ENCODE measurements around the gene PEPD. TPM values are rescaled to one million over a fixed set of nuclear protein-coding genes. Genes with fewer than 3 reads are reported as not detected.

PEPD gene
- total and polyA plus RNA-seq, 4 donors: 37.3 to 211 (median 117) TPM

- Histone ChIP-seq H3K9ac (ENCODE audit: low read depth in 1 of 2, low read length in 2 of 2) (no peak overlapping the region), H3K4me1 (ENCODE audit: control insufficient read depth in 4 of 4, insufficient read depth in 4 of 4, low read length in 3 of 4) (no peaks in the 10 kb centered on the region), H3K9me3 (ENCODE audit: control insufficient read depth in 4 of 4, low read length in 3 of 4) (no peaks in the 10 kb centered on the region), H3K4me3 (ENCODE audit: low read depth in 1 of 3, low read length in 3 of 3) (no peak overlapping the region), H3K36me3 (ENCODE audit: control insufficient read depth in 4 of 4, insufficient read depth in 3 of 4, low read depth in 1 of 4, low read length in 3 of 4) (no peaks in the 10 kb centered on the region), H3K27ac (ENCODE audit: low read depth in 1 of 2, low read length in 2 of 2) (no peak overlapping the region), H3K27me3 (ENCODE audit: control insufficient read depth in 4 of 4, insufficient read depth in 4 of 4, low read length in 3 of 4) (no peaks in the 10 kb centered on the region)
- no peak for TF ChIP-seq NR2F2 (IDR thresholded peaks at IDR 0.05)
- no peak for TF ChIP-seq HNF4A (conservative IDR thresholded peaks at IDR 0.05)
- TF ChIP-seq JUND (IDR thresholded peaks at IDR 0.05): no peak
- no peak for TF ChIP-seq MAX (IDR thresholded peaks at IDR 0.05)
- TF ChIP-seq, protein P1, sequence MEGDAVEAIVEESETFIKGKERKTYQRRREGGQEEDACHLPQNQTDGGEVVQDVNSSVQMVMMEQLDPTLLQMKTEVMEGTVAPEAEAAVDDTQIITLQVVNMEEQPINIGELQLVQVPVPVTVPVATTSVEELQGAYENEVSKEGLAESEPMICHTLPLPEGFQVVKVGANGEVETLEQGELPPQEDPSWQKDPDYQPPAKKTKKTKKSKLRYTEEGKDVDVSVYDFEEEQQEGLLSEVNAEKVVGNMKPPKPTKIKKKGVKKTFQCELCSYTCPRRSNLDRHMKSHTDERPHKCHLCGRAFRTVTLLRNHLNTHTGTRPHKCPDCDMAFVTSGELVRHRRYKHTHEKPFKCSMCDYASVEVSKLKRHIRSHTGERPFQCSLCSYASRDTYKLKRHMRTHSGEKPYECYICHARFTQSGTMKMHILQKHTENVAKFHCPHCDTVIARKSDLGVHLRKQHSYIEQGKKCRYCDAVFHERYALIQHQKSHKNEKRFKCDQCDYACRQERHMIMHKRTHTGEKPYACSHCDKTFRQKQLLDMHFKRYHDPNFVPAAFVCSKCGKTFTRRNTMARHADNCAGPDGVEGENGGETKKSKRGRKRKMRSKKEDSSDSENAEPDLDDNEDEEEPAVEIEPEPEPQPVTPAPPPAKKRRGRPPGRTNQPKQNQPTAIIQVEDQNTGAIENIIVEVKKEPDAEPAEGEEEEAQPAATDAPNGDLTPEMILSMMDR (IDR thresholded peaks at IDR 0.05; ENCODE audit: low read depth, low read length, missing input control): no peak
- WGBS: 87% methylated on average over 17 of the region's 17 CpGs
- no peak for DNase-seq (ENCODE audit: low spot score)
Observed at GRCh38 chr19:33553530-33554310, 32.1 kb upstream of the PEPD start.

DNA sequence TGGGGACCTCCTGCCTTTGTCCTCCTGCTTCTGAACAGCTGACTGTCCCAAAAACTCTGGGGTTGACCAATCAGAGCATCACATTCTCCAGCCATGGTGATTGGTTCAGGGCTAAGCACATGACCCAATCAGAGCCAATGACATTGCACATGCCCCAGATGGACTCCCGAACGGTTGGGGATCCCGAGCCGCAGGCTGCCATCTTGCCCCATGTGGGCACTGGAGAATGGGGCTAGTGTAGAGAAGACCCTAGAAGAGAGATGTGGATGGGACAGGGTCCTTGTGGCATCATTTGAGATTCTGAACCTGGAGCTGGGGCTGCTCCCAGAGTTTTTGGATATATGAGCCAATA lies 31.3 kb upstream of the PEPD start:
- H3K27ac ChIP-seq (ENCODE audit: low read depth in 1 of 2, low read length in 2 of 2): no peak overlapping the region
- TF ChIP-seq REST (IDR thresholded peaks at IDR 0.05) (no peak), GABPA (IDR thresholded peaks at IDR 0.05 in 1 of 2, conservative IDR thresholded peaks at IDR 0.05 in 1 of 2) (no peak), NR2F2 (IDR thresholded peaks at IDR 0.05) (no peak), MAX (IDR thresholded peaks at IDR 0.05) (no peak), JUND (IDR thresholded peaks at IDR 0.05) (no peak), HNF4G (IDR thresholded peaks at IDR 0.05) (no peak), SP1 (IDR thresholded peaks at IDR 0.05) (no peak), RXRA (IDR thresholded peaks at IDR 0.05) (no peak), ZBTB33 (IDR thresholded peaks at IDR 0.05) (no peak), EGR1 (IDR thresholded peaks at IDR 0.05; ENCODE audit: low read depth in 2 of 2) (no peak), HNF4A (conservative IDR thresholded peaks at IDR 0.05) (no peak), YY1 (IDR thresholded peaks at IDR 0.05) (no peak)
- TF ChIP-seq, protein P1 (IDR thresholded peaks at IDR 0.05; ENCODE audit: low read depth, low read length, missing input control): no peak
- no peaks in the 10 kb centered on the region for H3K9me3 ChIP-seq (ENCODE audit: control insufficient read depth in 4 of 4, low read length in 3 of 4)
- DNase-seq (ENCODE audit: low spot score): no peak
- WGBS: 95% methylated on average over 4 of the region's 4 CpGs
- H3K4me3 ChIP-seq (ENCODE audit: low read depth in 1 of 3, low read length in 3 of 3): no peak overlapping the region
- H3K9ac ChIP-seq (ENCODE audit: low read depth in 1 of 2, low read length in 2 of 2): no peak overlapping the region
- H3K4me1 ChIP-seq (ENCODE audit: control insufficient read depth in 4 of 4, insufficient read depth in 4 of 4, low read length in 3 of 4): no peaks in the 10 kb centered on the region
- no peaks in the 10 kb centered on the region for H3K36me3 ChIP-seq (ENCODE audit: control insufficient read depth in 4 of 4, insufficient read depth in 3 of 4, low read depth in 1 of 4, low read length in 3 of 4)
- no peaks in the 10 kb centered on the region for H3K27me3 ChIP-seq (ENCODE audit: control insufficient read depth in 4 of 4, insufficient read depth in 4 of 4, low read length in 3 of 4)

All from liver (tissue), 9 donors.